ENCODE results near the gene WNK3.

The WNK3 gene

DNA sequence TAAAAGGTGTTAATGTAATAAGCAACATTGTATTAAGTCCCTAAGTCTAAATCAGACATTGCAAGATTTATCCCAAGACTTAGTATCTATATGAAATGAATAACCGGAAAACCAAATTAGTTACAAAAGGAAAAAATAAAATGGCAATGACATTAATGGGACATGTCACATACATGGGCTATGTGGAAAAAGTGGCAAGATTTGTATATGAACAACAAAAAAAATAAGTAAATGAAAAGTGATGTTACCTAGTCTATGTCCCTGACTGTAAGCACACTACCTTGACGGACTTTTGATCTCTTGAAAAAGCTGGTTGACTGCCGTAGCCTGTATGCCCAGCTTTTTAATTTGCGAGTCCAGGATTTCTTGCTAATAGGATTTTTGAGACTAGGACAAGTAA, 119.3 kb downstream of the WNK3 start:
- no peak for DNase-seq (ENCODE audit: low read depth)

DNA sequence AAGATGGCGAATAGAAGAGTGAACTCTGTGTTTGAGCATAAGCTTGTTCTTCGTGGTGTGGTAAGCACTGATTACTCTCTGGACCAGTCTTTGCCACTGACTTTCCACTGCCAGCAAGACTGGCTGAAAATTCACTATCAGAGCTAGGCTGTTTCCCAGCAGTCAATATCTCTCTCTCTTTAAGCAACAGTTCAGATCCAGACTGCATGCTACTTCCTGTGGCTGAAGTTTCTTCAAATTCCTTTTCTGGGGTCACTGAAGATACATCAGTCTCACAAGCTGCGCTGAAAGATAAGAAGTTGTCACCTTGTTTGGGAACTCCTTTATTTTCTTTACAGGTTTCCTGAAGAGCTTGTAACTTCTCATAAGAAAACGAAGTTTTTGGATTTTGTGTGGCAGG, 120.8 kb downstream of the WNK3 start:
- no peak for DNase-seq (ENCODE audit: low read depth)

DNA sequence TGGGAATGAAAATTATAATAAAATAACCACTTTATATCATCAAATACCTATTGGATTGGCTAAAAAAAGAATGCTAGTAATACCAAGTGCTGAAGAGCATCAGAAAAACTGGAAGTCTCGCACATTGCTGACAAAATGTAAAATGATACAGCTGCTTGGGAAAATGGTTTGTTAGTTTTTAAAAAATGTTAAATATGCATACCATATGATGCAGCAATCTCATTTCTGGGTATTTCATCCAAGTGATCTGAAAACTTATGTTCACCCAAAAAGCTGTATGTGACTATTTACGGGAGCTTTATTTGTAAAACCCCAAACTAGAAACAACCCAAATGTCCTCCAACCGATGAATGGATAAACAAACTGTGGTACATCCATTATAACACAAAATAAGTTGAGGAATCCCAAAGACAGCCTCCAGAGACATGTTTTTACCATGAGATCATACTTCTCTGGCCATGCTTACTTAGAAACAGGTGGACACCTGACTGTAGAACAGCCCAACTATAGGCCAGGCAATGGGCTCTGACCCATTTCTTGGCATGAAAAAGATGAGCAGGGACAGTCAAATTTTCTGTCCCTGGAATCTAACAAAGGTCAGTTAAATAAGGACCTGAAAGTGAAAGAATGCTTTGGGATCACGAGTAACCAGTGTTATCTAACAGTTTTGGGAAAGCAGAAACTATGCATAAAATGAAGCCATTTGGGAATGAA, 127.3 kb downstream of the WNK3 start:
- DNase-seq (ENCODE audit: low read depth) = no peak

DNA sequence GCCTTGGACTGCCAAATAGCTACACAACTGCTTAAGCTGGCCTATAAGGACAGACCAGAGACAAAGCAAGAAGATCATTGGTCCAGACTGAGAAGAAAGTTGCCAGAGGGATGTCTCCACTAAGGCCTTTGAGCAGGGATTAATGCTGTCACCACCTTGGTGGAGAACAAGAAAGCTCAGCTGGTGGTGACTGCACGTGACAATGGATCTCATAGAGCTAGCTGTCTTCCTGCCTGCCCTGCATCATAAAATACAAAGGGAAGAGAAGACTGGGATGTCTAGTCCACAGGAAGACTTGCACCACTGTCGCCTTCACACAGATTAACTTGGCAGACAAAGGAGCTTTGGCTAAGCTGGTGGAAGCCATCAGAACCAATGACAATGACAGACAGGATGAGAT, 134.3 kb downstream of the WNK3 start:
- DNase-seq (ENCODE audit: low read depth) = no peak

DNA sequence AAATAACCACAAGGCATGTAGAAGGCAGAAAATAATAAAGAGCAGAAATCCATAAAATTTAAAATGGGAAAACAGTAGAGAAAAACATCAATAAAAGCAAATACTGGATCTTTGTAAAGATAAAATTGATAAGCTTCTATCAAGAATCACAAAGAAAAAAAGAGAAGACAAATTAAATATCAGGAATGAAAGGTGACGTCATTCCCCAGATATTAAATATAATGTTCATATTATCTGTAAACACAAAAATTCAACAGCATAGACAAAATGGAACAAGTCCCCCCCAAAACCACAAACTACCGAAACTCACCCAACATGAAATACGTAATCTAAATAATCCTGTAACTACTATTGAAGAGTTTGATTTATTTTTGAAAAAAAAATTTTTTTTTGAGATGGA, 144.2 kb downstream of the WNK3 start:
- DNase-seq (ENCODE audit: low read depth) = no peak

DNA sequence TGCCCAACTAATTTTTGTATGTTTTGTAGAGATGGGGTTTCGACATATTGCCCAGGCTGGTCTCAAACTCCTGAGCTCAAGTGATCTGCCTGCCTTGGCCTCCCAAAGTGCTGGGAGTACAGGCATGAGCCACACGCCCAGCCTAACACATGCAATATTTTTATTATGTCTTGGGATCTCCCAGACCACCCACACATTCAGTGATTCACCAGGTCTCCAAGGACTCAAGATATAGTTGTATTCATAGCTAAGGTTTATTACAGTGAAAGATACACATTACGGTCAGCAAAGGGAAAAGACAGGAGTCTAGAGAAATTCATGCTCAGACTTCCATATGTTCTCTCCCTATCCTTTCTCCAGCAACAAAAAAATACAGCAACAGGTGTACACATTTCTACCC, 149.3 kb downstream of the WNK3 start:
- DNase-seq (ENCODE audit: low read depth) = no peak

DNA sequence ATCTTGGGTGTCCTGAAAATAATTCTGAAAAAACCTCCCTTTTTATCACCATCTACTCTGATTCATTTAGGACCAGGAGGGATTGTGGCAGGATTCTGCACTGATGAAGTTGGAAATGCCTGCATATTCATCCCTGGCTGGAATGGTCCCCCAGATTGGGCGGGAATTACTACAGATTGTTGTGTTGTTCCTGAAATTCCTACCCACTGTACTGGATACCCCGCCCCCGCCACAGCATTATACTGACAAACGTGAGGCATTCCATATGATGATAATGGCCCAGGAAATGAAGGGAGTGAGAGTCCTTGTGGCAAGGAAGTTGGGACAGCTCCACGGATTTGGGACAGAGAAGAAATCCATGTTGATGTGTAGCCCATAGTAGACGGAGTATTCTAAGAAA, 159.6 kb downstream of the WNK3 start:
- DNase-seq (ENCODE audit: low read depth) = no peak

DNA sequence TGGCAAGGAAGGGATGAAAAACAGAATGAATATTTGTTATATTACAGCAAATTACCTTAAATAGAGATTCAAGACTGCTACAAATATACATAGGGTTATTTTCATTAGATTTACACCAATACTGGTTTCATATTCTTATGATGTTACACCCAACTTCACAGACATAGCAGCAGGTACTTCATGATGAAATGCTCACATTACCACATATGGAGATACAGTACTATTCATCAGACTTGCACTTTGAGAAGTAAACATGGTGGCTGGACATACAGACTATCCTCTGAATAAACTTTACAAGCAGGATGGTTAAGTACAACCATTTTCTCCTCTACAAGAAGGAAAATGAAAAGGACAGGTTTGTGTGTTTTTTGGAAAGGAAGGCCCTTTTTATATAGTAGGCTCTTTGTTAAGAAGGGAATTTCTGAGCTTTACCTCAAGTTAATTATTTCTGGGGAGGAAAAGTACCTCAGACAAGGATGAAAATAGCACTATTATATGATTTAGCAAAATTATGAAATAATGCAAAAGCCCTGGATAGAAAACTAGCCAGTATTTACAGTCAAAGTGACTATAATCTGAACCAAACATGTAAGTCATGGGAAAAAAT, 162.8 kb downstream of the WNK3 start:
- no peak for DNase-seq (ENCODE audit: low read depth)

DNA sequence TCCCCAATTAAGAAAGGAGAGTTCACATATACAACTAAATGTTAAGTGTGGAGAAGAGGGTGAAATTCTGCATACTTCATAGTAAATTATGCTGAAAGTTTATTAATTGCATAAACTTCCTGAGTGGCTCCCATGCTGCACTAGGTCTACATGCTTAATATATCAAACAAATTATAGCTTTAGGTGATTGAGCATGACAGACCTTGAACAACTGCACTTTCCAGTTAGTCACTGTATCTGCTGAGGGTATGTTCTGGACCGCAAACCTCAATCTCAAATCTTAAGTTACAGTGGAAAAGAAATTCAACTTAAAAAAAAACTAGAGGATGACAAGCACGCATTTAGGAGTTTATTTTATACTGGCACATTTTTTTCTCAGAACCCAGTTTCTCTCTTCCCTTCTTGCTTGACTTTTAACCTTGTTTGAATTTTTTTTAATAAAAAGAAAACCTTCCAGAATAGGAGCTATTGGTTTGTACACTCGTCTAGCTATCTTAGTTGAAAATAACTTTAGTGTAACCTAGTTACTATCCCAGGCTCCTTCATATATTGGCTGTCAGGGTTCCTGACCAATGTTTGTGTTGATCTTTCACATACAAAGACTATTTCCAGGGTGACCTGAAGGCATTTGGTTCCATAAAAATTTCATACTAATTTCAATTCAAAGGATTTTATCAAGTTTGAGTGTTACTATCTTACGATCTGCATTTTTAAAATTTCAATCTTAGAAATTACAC, 164.6 kb downstream of the WNK3 start:
- DNase-seq (ENCODE audit: low read depth) = no peak

DNA sequence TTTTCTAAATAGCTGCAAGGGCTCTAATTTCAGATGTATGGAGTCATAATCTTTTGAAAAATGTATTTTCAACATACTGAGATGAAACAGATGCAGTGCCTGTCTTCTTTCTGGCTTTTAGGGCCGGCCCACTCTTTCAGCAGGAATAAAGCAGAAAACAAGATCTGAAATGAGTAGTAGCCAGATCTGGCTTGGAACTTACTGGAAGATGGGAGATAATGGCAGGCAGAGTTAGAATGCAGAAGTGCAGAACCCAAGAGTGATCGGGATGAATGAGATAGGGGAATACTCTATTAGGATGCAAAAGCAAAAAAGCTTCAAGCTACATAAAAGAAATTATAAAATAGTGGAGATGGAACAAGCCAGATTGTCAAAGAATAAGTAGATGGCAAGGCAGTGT, 173.4 kb downstream of the WNK3 start:
- DNase-seq (ENCODE audit: low read depth) = no peak

DNA sequence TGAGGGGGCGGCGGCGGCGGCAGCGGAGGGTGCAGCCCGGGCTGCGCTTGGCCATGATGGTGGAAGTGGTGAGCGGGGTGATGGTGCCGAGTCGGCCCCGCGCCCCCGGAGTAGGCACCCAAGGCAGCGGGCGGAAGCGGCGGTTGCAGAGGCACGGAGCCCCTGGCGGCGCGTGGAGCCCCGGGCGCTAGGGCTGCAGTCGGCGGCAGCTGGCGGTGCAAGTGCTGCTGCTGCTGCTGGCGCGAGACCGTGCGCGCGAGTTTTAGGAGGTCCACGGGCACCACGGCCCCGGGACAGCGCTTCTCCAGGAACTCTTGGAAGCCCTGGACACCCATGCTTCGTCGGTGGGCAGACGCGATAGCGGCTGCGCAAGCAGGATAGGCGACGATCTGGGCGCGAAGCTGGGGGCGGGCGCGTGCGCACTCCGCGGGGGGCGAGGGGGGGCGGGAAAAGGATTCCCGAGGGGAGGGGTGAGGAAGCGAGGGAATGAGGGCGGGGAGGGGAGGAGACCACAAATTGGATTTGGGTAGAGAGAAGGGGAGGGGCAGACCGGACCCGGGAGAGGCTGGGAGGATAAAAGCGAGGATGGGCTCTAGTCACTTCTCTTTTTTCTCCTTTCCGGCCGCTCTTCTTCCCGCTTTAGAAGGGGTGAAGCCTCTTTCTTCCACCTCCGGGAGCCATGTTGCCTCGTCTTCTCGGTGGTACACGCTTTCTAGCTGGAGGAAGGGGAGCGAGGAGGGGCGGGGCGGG, 174.8 kb downstream of the WNK3 start, which contains the start of gene FAM120C:
Gene FAM120C (minus strand): TSS at position 391 of the 750 bp plus-strand sequence. CDS start 56 bp downstream, at position 335.
- DNase-seq (ENCODE audit: low read depth) = no peak

DNA sequence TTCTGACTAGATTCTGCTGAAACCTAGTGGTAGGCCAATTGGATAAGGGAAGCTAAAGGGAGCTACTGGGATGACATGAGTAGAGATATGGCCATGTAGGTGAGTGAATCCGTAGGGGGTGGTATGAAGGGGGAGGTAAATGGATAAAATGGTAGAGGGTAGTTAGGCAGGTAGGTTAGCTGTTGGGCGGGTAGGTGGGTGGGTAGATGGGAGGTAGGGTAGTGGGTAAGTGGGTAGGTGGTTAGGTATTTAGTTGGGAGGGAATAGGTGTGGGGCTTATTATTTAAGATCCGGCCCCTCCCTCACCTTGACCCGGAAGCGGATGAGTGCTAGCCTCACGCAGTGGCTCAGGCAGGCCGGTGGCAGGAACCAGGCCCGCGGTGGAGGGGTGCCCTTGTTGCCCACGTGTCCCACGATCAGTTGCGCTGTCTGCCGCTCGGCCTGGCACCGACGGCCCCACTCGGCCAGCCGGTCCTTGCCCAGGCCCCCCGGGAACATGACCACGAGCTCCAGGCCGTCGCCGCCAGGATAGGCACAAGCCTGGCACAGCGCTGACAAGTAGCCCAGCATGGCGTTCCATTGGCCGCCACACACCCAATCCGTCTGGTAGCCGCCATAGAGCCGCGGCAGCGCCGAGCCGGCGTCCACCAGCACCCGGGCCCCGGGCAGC, 175.5 kb downstream of the WNK3 start:
- no peak for DNase-seq (ENCODE audit: low read depth)

DNA sequence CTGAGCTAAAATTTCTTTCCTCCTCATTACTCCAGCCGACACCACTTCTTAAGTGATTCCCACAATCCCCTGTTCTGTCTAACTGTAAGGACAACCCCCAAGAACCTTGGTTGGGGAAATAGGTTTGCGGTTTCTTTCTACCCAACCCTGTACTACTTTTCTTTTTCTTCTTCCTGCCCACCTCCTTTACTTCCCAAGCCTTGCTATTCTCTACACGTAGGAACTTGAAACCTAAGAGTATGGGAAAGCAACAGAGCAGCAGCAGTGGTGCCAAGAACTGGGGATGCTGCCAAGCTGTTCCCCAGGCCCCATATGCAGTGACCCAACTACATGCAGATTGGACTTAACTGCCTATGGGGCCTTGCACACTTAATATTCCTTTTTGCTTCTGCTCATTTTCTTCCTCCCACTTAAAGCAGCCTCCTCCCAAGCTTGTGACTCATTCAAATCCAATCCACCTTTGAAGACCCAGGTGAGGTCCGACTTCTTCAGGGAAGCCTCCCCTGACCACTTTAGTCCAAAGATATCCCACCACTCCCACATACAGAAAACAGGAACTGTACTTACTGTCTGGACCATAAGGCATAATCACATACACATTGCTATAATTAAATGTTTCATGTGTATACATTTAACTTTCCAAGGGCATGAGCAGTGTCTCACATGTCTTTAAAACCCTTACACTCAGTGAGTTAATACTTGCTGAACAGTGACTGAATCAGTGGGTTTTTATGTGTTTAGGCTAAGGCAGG, 176.5 kb downstream of the WNK3 start:
- no peak for DNase-seq (ENCODE audit: low read depth)

DNA sequence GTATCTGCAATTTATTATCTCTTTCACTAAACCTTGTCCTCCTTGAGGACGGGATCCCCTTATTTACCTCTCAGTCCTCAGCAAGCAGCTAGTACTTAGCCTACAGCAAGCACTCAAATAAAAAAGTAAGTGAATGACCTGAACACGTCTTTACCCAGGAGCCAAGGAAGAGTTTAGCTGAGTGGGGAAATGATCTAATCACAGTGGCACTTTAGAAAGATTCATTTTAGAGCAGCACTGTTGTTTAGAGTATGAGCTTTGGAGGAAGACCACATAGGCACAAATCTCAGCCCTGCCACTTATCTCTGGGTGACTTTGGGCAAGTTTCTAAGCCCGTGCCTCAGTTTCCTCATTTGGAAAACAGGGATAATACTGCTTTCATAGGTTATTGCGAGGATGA, 177.4 kb downstream of the WNK3 start:
- no peak for DNase-seq (ENCODE audit: low read depth)

DNA sequence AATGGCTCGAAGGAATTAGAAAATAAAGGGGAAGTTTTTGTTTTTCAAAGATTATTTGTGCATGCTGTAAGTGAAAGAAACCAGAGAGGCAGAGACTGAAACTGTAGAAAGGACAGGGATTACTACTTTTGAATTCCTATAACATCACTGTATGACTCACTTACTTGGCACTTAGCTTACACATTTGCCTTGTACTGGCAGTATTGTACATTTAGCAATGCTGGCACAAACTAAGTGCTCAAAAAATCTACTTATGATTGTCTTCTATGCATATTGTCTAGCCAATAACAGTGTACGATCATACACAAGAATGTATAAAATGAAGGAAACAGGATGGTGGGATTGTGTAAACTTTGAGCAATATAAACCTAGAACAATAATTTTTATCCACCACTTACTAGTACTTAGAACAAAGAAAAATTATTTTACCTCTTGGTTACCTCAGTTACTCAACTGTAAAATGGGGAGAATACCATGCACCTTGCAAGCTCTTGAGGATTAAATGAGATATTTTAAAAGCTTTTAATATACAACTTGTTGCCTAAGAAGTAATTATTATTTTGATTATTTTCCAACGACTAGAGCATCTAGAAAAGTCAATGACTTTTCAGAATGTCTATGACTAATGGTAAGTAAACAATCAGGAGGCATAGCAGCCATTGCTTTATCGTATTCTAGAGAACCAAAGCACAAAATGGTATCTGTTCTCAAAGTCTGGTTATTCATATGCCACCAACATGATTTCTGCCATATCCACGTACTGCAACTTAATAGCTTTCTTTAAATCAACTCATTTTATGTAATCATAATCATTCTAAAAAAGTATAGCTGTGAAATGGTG, 179.5 kb downstream of the WNK3 start:
- DNase-seq (ENCODE audit: low read depth) = peak; percentile 61

DNA sequence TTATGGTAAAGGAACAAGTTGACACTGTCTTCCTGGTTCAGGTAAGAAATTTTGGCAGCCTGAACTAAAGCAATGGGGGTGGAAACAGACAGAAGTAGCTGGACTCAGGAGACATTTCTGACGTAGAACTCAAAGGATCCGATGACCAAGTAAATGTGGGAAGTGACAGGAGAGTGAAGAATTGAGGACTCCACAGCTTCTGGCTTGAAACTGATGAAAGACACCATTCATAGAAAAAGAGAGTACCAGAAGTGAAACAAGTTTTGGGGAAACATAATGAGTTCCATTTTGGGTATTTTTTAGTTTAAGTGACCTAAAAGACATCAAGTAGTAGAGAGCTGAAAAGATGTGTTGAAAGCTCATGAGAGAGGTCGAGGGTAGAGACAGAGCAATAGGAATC, 180.5 kb downstream of the WNK3 start:
- DNase-seq (ENCODE audit: low read depth) = no peak

DNA sequence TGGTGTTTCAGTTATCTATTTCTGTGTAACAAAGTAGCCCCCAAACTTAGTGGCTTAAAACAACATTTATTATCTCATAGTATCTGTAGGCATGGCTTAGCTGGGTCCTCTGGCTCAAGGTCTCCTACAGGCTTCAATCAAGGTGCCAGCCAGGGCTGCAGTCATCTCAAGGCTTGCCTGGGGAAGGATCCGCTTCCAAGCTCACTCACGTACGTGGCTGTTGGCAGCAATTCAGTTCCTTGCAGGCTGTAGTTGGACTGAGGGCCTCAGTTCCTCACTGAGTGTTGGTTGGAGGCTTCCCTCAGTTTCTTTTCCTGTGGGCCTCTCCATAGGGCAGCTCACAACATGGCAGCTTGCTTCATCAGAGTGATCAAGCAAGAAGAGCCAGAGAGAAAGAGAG, 184.1 kb downstream of the WNK3 start:
- no peak for DNase-seq (ENCODE audit: low read depth)

DNA sequence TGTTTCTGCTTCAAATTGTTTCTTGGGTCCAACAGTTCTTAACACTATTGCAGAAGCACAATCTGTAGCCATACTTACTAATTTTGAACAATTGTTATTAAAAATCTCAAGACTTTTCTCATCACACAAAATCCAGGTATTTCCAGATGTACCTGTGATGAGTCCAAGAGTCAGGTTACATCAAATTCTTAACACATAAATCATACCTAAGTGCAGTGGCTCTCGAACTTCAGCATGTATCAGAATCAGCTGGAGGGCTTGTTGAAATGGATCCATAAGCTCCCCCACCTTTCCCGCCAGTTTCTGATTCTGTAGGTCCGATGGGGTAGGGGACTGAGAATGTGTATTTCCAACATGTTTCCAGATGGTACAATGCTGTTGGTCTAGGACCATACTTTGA, 185.4 kb downstream of the WNK3 start:
- DNase-seq (ENCODE audit: low read depth) = no peak

DNA sequence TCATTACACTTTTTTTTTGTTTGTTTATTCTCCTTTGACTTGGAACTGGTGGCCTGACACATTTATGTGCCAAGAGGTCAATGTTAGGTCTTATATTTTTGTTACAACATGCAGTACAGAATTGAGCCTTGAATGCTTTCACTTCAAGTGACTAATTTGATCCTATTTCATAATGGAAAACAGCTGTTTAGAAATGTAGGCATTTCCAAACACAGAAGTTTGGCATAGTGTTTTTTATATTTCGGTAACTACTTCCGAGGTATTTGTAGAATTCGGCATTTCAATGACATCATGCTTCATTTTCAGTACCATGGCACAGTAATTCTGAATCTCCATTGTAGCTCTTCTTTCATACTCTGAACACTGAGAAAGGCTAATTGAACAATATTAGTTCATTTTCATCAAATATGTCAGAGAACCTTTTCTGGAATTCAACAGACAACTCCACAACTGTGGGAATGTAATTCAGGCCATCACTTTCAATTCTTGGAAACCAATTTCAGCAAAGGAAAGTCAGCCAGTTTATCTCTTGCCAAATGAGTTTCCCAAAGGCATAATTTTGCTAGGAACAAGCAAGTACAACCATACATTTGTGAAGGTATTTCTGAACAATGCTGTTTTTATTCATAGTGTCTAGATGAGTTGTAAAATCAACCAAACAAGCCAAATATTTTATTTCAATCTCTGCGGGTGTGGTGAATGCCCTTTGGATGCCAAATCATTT, 186.2 kb downstream of the WNK3 start:
- DNase-seq (ENCODE audit: low read depth) = no peak

DNA sequence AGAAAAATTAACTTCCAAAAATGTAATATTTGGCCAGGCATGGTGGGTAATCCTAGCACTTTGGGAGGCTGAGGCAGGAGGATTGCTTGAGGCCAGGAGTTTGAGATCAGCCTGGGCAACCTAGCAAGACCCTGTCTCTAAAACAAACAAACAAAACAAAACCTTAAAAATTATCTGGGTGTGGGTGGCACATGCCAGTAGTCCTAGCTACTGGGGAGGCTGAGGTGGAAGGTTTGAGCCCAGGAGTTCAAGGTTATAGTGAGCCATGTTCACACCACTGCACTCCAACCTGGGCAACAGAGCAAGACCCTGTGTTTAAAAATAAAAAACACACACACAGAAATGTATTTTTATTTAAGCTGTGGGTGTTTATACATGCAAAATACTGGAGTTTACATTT, 186.8 kb downstream of the WNK3 start:
- DNase-seq (ENCODE audit: low read depth) = no peak
